GM21723 (cell line): ENCODE results near the gene HOXA13.

ENCODE experiments used
- ATAC-seq: cut with Tn5 transposase; IDR thresholded peaks from one replicate; pipeline ENCODE4 v1.9.1; 2021; ENCODE audit warnings: mild to moderate bottlenecking, moderate library complexity; ENCODE audit not compliant: unreplicated experiment

HOXA13 gene

GRCh38 chr7:27193335-27194001 lies 6.4 kb downstream of the HOXA13 start:
- no peak for ATAC-seq

DNA sequence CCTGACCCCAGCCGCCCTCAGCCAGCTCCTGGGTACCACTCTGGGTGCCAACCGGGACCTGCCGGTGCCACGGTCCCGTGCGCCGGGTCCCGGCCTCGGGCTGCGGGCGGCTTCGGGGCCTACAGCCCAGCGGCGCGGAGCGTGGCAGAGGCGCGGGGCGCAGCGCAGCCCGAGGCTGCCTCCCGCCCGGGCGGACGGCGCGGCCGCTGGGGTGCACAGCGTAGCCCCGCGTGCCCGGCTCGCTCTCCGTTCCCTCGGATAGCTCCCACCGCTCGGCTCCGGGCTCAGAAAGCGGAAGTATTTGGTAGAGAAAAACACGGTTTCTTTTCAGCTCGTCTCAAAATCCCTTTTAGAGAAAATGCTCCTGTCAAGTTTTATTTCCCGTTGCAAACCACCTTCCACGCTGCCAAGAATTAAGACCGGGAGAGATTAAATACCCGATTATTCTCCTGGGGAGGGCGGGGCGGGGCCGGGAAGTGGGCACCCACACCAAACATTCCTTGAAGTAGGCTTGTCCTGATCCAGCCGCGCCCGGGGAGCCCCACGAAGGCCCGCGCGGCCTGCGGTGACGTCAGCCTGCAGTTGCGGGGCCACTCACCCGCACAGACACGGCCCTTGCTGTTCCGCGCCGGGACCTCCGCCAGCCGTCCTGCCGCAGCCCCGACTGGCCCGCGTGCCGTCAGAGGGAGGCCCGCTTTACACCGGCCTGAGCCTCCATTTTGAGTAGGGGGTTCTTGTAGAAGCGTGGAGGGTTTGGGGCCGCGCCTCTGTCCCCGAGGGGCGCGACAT lies 7.2 kb downstream of the HOXA13 start:
- no peak for ATAC-seq

DNA sequence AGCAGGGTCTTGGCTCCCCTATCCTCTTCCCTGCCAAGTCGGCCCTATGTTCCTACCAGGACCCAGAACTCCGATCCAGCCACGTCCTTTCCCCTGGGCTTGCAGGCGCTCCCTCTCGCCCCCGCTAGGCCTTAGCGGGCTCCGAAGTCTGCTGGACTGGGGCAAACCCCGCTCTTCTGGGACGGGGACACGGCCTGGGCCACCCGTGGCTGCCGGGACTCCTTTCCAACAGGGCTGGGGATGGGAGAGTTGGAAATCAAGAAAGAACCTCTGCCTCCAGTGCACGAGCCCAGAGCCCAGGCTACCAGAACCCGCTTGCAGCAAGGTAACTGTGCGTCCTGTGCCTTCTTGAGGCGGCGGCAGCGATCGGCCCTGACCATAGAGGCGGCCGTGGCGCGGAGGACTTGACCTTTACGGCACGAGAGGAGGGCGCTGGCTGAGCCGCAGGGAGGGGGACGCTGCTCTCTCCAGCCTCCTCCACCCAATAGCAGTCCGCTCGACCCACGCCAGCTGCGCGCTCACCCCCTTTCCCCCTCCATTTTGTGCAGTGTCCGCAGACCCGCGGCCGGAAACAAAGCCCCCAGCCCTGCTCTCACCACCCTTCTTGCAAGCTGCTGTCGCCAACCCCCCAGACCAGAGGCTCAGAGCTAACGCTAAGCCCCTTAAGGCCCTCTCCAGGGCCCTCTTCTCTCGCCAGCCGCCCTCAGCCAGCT lies 7.9 kb downstream of the HOXA13 start:
- ATAC-seq = no peak

DNA sequence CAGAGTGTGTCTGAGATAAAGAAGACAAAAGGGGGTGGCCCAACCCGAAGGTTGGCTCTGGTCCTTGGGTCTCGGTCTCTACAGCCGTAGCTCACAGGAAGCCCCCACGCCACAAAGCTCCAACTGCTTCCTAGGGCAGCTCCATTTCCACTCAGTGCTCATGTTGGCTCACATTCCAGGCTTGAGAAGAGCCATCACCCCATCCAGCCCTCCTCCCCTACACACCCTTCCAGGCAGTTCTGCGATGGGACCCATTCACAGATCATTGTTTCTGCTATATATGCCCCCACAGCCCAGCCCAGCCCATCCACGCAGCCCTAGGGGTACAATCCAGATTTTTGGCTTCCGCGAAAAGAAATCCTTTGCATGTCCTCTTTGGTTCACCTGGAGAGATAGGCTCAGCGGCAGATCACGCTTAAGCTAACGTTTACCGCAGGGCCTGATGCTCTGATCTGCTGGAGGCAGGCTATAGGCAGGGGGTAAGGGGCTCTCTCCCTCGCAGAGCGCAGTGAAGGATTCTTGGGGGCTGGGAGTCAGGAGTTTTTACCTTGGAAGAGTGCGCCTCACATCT lies 8.6 kb downstream of the HOXA13 start:
- ATAC-seq = no peak

DNA sequence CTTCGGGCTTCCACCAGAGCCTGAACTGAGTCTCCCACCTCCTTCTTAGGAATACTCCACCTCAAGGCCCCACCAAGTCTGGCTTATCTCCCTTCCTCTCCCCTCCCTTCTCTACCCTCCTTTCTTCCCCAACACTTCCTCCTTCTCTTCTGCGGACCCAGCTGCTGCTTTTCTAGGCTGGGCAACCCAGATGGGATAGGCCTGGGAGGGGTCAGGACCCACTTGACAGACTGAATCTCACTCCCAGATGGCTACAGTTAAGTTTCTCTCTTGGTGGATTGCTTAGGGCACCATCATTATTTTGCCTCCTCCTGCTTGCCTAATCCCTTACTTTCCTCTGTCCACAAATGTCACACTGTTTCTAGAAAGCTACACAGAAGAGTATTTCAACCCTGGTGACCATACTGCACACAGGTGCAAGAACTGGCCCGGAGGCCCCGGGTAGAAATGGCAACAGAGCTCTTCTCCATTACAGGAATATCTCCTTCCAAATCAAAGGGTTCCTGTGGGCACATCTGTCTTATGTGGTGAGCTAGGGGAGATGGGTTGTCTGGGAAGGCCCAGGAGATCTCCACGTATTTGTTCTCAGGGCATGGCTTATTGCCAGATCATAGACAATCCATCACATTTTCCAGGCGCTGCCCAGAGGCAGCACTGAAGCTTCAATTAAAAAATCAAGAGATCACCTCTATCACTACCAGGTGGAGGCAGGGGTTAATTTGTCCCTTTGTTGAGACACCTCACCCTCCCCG lies 9.7 kb downstream of the HOXA13 start:
- ATAC-seq = no peak

- ATAC-seq = no peak
Observed at GRCh38 chr7:27189295-27189996, 10.4 kb downstream of the HOXA13 start.

DNA sequence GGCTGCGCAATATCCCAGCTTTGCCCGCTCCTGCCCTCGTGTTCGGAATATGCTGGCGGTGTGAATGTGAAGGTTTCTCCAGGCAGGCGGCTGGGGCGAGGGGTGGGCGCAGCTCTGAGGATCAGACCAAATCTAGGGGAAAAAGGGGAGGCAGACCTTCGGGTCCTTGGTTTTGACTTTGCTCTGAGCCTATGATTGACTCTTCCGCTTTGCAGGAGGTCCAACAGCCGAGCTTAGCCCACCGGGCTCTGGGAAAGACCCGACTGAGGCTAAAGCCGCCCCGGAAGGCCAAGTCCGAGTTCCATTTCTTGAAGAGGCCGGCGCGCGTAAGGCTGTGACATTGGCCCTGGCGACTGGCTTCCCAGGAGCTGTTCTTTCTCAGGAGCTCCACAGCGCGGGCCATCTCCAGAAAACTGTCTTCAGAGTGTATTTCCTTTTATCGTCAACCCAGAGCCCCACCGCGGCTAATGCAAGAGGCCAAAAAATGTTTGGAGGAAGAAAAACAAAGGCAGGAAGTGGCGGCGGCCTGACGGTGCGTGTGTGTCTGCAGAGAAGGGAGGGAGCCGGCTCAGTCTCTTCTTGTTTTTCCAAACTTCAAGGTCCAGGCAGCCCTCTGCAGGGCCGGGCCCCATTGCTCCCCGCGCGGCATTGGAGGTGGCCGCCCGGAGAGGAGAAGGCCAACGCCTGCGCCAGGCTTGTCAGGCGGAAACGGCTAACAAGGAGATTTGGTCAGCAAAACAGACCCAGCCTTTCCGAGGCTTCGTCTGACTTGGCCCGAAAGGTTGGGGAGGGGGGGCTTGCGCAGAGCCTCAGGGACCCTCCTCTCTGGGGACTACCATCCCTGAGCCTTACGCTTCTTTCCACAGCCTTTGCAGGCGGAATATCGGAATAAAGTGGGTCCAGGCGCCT lies 11.3 kb downstream of the HOXA13 start:
- ATAC-seq = no peak

GRCh38 chr7:27187475-27188385 lies 12.2 kb downstream of the HOXA13 start:
- no peak for ATAC-seq

DNA sequence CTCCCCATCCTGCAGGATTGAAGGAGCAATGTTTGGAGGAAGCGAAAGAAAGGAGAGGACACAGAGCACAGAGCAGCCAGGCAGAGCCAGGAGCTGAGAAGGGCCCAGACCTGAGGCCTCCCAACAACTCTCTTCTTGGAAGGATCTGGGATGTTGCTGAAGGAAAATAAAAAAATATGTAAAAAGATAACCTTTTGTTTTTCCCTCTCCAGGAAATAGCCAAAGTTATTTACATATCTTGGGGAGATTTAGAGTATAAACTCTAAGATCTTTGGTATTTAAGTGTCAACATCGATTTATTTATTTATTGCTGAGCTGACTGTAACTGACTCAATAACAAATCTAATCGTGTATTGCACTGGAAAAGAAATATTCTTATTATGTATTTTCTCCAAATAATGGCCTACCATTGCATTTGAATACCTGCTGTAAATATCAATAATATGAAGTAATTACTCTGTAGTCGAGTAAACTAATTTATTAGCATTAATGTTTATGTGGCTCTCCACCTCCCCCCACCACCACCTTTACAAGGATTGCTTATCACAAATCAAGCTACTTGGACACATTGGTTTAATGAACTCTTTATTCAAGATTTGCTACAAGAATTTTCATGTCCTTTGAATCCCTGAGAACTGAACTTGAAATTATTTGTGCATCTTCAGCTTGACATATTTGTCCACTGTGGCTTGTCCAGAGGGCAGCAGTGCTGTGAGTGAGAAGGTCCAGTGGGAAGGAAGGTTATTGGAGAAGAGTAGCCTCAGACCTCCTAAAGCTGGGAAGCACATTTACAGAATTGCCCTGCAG lies 13.0 kb downstream of the HOXA13 start:
- no peak for ATAC-seq

GRCh38 chr7:27185854-27186667 lies 13.8 kb downstream of the HOXA13 start:
- no peak for ATAC-seq

DNA sequence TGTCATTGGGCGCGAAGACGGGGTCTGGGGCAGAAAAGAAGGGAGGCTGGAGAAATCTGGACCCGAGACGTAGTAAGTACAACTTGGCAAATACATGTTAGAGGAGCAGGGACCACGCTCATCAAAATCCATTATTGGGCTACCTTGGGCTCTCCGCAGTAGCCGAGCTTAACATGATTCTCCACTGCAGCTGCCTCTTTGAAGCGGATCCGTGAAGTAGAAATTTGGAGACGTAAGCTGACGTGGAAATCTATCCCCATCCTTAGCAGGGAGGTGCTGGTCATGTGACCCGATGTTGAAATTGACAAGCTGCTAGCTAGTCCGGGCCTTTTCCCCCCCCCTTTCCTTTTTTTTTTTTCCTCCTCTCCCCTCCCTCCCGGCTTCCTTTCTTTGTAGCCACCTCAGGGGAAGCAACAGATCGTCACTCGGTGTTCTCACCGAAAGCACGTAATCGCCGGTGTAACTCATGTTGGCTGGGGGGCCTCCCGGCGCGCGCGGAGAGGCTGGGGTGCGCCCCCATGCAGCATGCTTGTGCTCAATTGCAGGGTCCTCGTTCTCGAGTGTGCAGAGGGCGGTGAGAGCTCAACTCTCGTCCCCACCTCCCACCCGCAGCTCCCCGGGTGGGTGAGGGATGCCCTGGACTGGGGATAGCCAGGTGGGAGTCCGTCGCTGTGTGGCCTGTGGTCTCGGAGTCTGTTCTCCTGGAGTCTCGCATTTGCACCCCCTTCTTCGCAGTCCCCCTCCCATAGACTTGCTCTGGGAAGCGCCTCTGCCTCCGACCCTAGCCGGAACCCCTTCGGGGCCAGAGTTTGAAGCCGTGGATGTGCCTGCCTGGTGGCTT lies 14.7 kb downstream of the HOXA13 start, which contains the start of gene HOXA11:
Gene HOXA11, minus strand, starts transcription at position 220 of the 841 bp plus-strand sequence. Its CDS starts 88 bp downstream, at position 132.
- ATAC-seq = no peak

DNA sequence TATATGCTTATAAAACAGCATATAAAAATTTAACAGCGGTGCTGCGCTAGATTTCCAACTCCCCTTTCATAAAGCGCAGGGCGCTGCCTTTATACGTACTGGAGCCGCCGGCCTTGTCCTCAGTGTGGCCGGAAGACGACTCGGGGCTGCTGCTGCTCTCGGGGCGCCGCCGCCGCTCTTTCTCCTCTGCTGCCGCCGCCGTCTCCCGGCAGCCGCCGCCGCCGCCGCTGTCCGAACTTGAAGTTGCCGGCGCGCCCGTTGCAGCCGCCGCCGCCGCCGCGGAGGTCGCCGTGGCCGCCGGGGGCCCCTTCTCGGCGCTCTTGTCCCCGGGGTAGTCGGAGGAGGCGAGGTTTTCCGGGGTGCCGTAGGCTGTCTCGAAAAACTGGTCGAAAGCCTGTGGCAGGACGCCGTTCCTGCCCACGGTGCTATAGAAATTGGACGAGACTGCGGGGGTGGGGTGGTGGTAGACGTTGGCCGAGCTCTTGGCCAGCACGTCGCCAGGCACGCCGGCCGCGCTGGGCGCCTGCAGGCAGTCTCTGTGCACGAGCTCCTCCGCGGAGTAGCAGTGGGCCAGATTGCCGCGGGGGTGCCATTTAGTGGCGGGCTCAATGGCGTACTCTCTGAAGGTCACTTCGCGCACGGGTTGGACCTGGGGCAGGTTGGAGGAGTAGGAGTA lies 15.4 kb downstream of the HOXA13 start:
- ATAC-seq = no peak

GRCh38 chr7:27183682-27184336 lies 16.1 kb downstream of the HOXA13 start:
- ATAC-seq = no peak
